Measurements from ENCODE around the gene APEX2.
"Not testable (repeated sequence)": the region's sequence is repeated elsewhere in the genome, so short reads cannot be mapped to it uniquely, and the experiment has no call there.

Gene APEX2

GRCh38 chrX:55011294-55011693 is 11.1 kb downstream of the APEX2 start:
- no peak for DNase-seq (ENCODE audit: low read depth in 2 of 2, low spot score in 1 of 2)

DNA sequence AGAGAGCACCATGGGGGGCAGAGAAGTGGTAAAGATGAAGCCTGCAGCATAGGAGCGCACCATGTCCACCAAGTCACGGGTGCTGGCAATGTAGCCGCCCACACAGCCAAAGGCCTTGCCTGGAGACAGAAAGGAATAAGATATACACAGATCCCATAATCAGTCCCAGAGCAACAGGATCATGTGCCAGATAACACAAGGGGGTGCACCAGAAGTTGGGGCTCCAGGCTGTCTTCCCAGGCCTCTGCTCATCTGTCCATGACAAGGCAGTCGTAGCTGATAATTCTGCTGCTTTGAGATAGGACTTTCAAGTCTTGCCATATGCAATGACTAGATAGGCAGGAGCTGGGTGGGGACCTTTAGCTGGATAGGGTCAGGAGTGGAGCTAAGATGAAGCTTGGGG is 14.7 kb downstream of the APEX2 start:
- no peak for DNase-seq (ENCODE audit: low read depth in 2 of 2, low spot score in 1 of 2)

DNA sequence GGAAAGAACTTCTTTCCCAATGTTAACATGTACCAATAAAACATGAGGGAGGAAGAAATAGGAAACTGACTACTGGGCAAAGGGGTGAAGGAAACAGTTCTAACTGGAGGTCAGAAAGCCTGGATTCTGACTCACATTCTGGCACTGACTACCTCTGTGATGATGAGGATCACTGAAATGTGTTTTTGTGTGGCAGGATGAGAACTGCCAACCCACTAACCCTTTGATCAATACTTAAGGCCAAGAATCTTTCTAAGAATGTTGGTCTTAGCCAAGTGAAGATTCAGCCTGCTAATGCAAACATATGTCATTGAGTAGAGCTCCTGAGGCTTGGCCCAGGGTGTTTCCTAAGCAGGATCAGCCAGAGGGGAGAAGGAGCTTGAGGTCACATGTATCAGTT is 26.0 kb downstream of the APEX2 start:
- DNase-seq (ENCODE audit: low read depth in 2 of 2, low spot score in 1 of 2): no peak

DNA sequence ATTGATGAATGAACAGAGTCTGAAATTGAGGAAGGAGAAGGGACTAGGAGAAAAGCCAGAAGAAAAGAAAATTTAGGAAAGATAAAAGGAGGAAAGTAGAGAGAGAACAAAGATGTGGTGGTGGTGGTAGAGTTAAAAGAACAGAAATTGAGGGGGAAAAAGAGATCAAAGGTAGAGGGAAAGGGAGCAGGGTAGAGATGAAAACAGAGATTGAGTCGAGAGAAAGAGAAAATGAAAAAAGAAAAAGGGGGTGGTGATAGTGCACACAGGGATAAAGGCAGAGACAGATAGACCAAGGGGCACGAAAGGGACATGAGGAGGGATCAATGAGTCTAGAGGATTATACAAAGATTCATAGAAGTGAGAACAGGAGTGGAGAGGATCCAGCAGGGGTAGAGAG is 26.7 kb downstream of the APEX2 start:
- no peak for DNase-seq (ENCODE audit: low read depth in 2 of 2, low spot score in 1 of 2)

DNA sequence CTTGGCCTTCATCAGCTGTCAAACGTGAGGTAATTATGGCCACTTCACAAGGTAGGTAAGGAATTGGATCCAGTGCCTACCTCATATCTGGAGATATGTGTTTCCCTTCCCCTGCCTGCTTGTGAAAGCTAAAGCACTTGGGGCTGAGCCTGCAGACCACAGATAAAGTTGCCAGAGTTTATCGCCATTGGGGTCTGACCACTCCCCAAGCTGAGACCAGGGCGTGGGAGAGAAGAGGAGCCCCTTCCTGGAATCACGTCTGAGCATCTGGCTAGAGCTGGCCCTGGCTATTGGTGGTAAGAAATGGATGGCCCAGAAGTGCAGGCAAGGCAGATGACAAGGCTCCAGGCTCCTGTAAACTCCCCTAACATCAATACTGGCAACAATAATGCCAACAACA is 27.9 kb downstream of the APEX2 start:
- no peak for DNase-seq (ENCODE audit: low read depth in 2 of 2, low spot score in 1 of 2)

DNA sequence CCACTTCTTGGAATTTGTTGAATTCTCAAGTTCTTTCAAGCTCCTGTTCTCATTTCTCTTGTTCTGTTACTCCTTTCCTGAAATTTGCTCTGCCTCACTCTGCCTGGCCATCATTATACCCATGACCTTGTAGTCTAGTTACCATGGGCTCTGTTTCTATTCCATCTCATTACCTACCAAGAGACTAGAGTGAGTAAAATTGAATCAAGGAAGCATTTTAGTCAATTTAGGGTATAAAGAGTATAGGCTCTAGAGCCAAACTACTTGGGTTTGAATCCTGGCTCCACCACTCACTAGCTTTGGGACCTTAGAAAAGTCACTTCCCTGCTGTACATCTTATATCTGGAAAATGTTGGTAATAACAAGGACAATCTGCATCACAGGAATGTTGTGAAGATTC is 28.4 kb downstream of the APEX2 start:
- no peak for DNase-seq (ENCODE audit: low read depth in 2 of 2, low spot score in 1 of 2)

- no peak for DNase-seq (ENCODE audit: low read depth in 2 of 2, low spot score in 1 of 2)
Observed at GRCh38 chrX:55029291-55029690, 29.1 kb downstream of the APEX2 start.

DNA sequence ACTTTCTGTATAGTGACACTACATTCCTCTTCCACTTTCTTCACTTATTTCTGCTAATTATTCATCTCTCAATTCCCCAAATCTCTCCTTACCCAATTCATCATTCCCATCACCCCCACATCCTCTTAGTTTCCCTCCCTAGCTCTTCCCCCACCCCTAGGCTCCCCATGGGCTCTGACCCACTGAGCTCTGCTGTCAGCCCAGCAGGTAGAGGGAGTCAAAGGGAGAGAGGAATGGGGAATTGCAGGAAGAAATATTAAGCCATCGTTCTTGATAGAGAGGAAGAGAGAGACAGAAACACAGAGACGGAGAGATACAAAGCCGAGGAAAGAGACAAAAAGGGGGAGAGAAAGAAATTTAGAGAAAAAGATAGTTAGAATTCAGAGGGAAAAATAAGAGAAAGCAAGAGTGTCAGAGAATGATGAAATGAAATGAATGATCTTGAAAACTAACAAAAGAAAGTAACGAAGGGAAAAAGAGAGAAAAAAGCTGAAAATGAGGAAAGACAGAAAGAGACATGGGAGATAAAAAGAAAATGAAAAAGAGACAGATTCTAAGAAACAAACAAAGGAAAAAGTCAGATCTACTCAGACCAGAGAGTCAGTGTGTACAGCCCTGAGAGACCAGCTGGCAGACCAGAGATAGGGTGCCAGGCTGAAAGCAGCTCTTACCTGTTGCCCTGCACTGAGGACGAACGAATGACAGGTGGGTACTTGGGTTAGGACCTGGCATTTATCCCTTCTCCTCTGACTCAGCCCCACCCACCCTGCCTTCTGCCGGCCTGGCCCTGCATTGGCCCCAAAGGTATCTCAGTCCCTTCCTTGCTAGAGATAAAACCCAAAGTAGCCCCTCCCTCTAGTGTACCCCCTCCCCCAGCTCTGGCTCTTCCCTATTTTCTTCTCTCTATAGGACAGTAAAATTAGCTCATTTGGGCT is 30.4 kb downstream of the APEX2 start, which contains the start of gene ALAS2:
TSS of gene ALAS2 (minus strand) at position 707 of the 935 bp plus-strand sequence. CDS start 4,977 bp downstream, outside the sequence.
- no peak for DNase-seq (ENCODE audit: low read depth in 2 of 2, low spot score in 1 of 2)

DNA sequence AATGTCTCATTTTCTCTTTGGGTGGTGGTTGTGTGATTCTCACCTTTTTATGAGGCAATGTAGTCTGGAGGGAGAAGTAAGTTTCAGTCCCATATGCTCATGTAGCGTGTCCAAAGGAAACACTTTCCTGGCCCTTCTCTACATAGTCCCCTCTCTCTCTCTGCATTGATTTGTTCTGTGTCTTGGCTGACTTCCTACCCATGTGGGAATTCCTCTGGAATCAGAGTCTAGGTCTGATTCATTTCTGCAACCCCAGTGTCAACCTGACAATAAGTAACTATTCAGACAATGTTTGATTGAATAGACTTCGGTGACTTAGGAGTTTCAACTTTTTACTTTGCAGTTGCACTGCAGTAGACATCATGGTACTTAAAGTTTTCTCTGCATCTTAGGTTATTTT is 33.3 kb downstream of the APEX2 start:
- no peak for DNase-seq (ENCODE audit: low read depth in 2 of 2, low spot score in 1 of 2)

DNA sequence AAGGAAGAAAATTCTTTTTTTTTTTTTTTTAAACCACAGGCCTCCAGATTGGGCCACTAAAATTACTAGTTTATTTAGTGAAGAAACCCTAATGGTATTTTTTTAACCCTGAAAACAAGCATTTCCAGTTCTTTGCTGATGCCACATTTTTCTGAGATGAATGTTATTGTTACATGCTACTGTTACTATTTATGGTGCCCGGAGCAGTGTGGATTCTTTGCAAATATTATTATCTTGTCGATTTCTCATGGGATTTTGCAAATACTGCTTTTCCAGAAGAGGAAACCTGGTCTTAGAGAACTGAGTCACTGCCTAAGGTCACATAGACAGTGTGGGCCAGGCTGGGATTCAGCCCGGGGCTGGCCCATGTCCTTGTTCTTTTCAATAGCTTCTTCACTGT is 39.3 kb downstream of the APEX2 start:
- DNase-seq (ENCODE audit: low read depth in 2 of 2, low spot score in 1 of 2): no peak

- no peak for DNase-seq (ENCODE audit: low read depth in 2 of 2, low spot score in 1 of 2)
Observed at GRCh38 chrX:55041514-55041913, 41.4 kb downstream of the APEX2 start.

DNA sequence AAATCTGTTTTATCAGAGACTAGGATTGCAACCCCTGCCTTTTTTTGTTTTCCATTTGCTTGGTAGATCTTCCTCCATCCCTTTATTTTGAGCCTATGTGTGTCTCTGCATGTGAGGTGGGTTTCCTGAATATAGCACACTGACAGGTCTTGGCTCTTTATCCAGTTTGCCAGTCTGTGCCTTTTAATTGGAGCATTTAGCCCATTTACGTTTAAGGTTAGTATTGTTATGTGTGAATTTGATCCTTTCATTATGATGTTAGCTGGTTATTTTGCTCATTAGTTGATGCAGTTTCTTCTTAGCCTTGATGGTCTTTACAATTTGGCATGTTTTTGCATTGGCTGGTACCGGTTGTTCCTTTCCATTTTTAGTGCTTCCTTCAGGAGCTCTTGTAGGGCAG is 50.4 kb downstream of the APEX2 start:
- not testable (repeated sequence) for DNase-seq (ENCODE audit: low read depth in 2 of 2, low spot score in 1 of 2)

DNA sequence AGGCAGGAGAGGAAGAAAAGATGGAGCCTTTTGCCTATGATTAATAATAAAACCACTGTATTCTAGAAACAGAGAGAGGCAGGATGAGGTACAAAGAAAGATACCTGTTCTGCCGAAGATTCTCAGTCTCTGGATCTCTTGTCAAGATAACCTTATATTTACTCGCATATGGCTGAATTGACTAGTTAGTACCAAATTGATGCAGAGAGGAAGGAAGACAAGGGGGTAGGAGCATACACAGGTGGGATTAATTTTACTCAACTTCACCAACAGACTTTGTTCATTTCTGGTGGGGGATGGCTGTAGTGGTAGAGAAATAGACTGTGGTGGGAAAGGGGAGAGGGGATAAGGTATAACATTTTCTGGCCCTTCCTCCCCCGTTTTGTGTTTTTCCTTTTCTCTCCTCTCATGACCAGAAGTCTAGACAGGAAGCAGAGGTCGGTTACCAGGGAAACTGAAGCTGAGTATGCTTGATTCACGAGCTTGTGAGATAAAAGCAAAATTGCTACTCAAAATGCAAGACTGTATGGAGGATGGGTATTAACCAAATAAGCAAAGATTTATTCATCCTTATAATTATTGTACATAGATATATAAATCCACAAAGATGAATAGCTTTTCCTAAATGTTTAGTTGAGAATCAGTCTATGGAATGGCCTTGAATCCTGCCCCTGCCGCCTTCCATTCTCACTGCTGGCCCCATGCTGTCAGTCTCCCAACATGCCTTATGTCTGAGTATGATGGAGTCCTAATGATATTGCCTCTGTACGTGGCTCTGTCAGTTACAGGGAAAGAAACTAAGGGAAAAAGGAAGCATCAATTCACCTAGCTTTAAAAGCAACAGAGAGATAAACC is 56.9 kb downstream of the APEX2 start:
- DNase-seq (ENCODE audit: low read depth in 2 of 2, low spot score in 1 of 2): no peak

GRCh38 chrX:55057675-55058249 is 57.6 kb downstream of the APEX2 start:
- DNase-seq (ENCODE audit: low read depth in 2 of 2, low spot score in 1 of 2): no peak
